ENCODE data around the gene EHD4. TPM values are rescaled to one million over a fixed set of nuclear protein-coding genes. Genes with fewer than 3 reads are reported as not detected.

The EHD4 gene
- total RNA-seq, 1 donor from 2014 or later: 24.6 TPM

GRCh38 chr15:41851755-41852370 lies 120.5 kb downstream of the EHD4 start:
- Histone ChIP-seq H3K4me1 (peaks cover 17% of the 10 kb centered on the region), H3K4me3 (no peak overlapping the region), H3K9me3 (no peaks in the 10 kb centered on the region), H3K27me3 (no peaks in the 10 kb centered on the region), H3K36me3 (peaks cover 0 to 14% of the 10 kb centered on the region in 2 donors), H3K27ac (no peak overlapping the region)
- DNase-seq (ENCODE audit: extremely low spot score in 2 of 2): no peak
- intact Hi-C loops (cut with DNase I): no loop called here
- TF ChIP-seq POLR2AphosphoS5 (IDR thresholded peaks at IDR 0.05; ENCODE audit: insufficient read depth in 1 of 2, low read depth in 1 of 2) (no peak), CTCF (IDR thresholded peaks at IDR 0.05) (no peak), POLR2A (IDR thresholded peaks at IDR 0.05) (no peak)

GRCh38 chr15:41851167-41851523 lies 121.2 kb downstream of the EHD4 start:
- DNase-seq (ENCODE audit: extremely low spot score in 2 of 2): no peak
- intact Hi-C loops (cut with DNase I): no loop called here
- H3K36me3 ChIP-seq: peaks cover 0 to 20% of the 10 kb centered on the region in 2 donors
- no peak overlapping the region for H3K4me3 ChIP-seq
- peaks cover 17% of the 10 kb centered on the region for H3K4me1 ChIP-seq
- no peak overlapping the region for H3K27ac ChIP-seq
- H3K27me3 ChIP-seq: no peaks in the 10 kb centered on the region
- no peaks in the 10 kb centered on the region for H3K9me3 ChIP-seq
- no peak for TF ChIP-seq POLR2AphosphoS5 (IDR thresholded peaks at IDR 0.05; ENCODE audit: insufficient read depth in 1 of 2, low read depth in 1 of 2)
- no peak for TF ChIP-seq POLR2A (IDR thresholded peaks at IDR 0.05)
- TF ChIP-seq CTCF (IDR thresholded peaks at IDR 0.05): no peak

GRCh38 chr15:41850482-41851166 lies 121.7 kb downstream of the EHD4 start:
- Histone ChIP-seq H3K4me1 (peaks cover 17% of the 10 kb centered on the region), H3K9me3 (no peaks in the 10 kb centered on the region), H3K4me3 (no peak overlapping the region), H3K27me3 (no peaks in the 10 kb centered on the region), H3K36me3 (peaks cover 0 to 26% of the 10 kb centered on the region in 2 donors), H3K27ac (no peak overlapping the region)
- intact Hi-C loops (cut with DNase I): no loop called here
- DNase-seq (ENCODE audit: extremely low spot score in 2 of 2): no peak
- no peak for TF ChIP-seq CTCF (IDR thresholded peaks at IDR 0.05)
- no peak for TF ChIP-seq POLR2A (IDR thresholded peaks at IDR 0.05)
- no peak for TF ChIP-seq POLR2AphosphoS5 (IDR thresholded peaks at IDR 0.05; ENCODE audit: insufficient read depth in 1 of 2, low read depth in 1 of 2)

- Histone ChIP-seq H3K4me1 (peaks cover 17% of the 10 kb centered on the region), H3K9me3 (no peaks in the 10 kb centered on the region), H3K4me3 (no peak overlapping the region), H3K27me3 (no peaks in the 10 kb centered on the region), H3K27ac (peak overlapping the region; percentile 22), H3K36me3 (peaks cover 0 to 31% of the 10 kb centered on the region in 2 donors)
- TF ChIP-seq CTCF (IDR thresholded peaks at IDR 0.05) (no peak), POLR2A (IDR thresholded peaks at IDR 0.05) (no peak), POLR2AphosphoS5 (IDR thresholded peaks at IDR 0.05; ENCODE audit: insufficient read depth in 1 of 2, low read depth in 1 of 2) (no peak)
- intact Hi-C loops (cut with DNase I): no loop called here
- DNase-seq (ENCODE audit: extremely low spot score in 2 of 2): no peak
Observed at GRCh38 chr15:41849861-41850260, 122.5 kb downstream of the EHD4 start.

GRCh38 chr15:41849204-41849603 lies 123.2 kb downstream of the EHD4 start:
- no peaks in the 10 kb centered on the region for H3K9me3 ChIP-seq
- TF ChIP-seq POLR2A (IDR thresholded peaks at IDR 0.05) (no peak), POLR2AphosphoS5 (IDR thresholded peaks at IDR 0.05; ENCODE audit: insufficient read depth in 1 of 2, low read depth in 1 of 2) (no peak), CTCF (IDR thresholded peaks at IDR 0.05) (no peak)
- H3K27me3 ChIP-seq: no peaks in the 10 kb centered on the region
- peak overlapping the region; percentile 22 for H3K27ac ChIP-seq
- intact Hi-C loops (cut with DNase I): no loop called here
- H3K36me3 ChIP-seq: peaks cover 0 to 38% of the 10 kb centered on the region in 2 donors
- no peak overlapping the region for H3K4me3 ChIP-seq
- no peak for DNase-seq (ENCODE audit: extremely low spot score in 2 of 2)
- H3K4me1 ChIP-seq: peaks cover 17% of the 10 kb centered on the region

Measured in vagina (tissue), 2 donors.